Ovary (tissue), 9 donors: ENCODE results near the gene FAM3A. TPM values are rescaled to one million over a fixed set of nuclear protein-coding genes. Genes with fewer than 3 reads are reported as not detected.

Experiments used
- DNase-seq, 5 donors: peaks; one replicate each; pipeline ENCODE4 v3.0.0-alpha.2; 2019 to 2020
- H3K27ac ChIP-seq, 2 donors: fragments of 200-600 bp; one replicate each; pipeline versions ENCODE4 v1.5.1 to v1.8.0; 2019 to 2022
- H3K27me3 ChIP-seq: fragments of 200-600 bp; one replicate; pipeline ENCODE4 v1.8.0; 2022
- H3K36me3 ChIP-seq: fragments of 200-600 bp; sonication (generic); one replicate; pipeline ENCODE4 v1.5.1; 2019
- H3K4me1 ChIP-seq: one replicate; pipeline ENCODE4 v1.8.1; 2013; ENCODE audit warnings: mild to moderate bottlenecking, moderate library complexity; ENCODE audit not compliant: insufficient read depth
- H3K4me3 ChIP-seq: fragments of 200-600 bp; sonication (generic); one replicate; pipeline ENCODE4 v1.5.1; 2017
- H3K9me3 ChIP-seq, 2 donors: fragments of 200-600 bp in 1 of 2; sonication (generic) in 1 of 2; one replicate each; pipeline versions ENCODE4 v1.5.1 to v1.8.1; 2013 to 2019; ENCODE audit warnings: mild to moderate bottlenecking in 1 of 2, moderate library complexity in 1 of 2
- EP300 ChIP-seq: sonication (generic); formaldehyde crosslinking; IDR thresholded peaks from one replicate; pipeline ENCODE4 v1.6.1; 2017; ENCODE audit warnings: antibody characterized with exemption
- POLR2A ChIP-seq: fragments of 450-650 bp; IDR thresholded peaks from one replicate; pipeline ENCODE4 v1.6.1; 2017; ENCODE audit warnings: antibody characterized with exemption, mild to moderate bottlenecking, moderate library complexity
- WGBS, 3 donors: extraction: QIAGEN DNeasy Blood & Tissue Kit in 1 of 3; methylation state at CpG; one replicate each; pipeline versions ENCODE4 v1.1.5 to v1.1.7; 2013 to 2017; 5-methylcytosine and 5-hydroxymethylcytosine counted together
- intact Hi-C, 4 donors: fragments of 100-400 bp; cut with DNase I; formaldehyde crosslinking; loops; one replicate each; pipeline versions ENCODE4 v1.11.0 to v1.15.1; 2022 to 2023
- polyA plus RNA-seq, 2 donors: library from polyadenylated mRNA; stranded (reverse); fragments of 200-250 nt in 1 of 2; fragments of 350-450 nt in 1 of 2; fragmentation: Illumina TruSeq in 1 of 2; extraction: RNeasy Lipid Tissue Mini Kit (QIAGEN cat#74804) in 1 of 2; gene quantifications; one replicate each; pipeline ENCODE4 v1.2.3, GENCODE V29; 2013 to 2014
- total RNA-seq, 7 donors: library from RNA; depleted of rRNA in 2 of 7; stranded (reverse); fragments of >200 nt in 2 of 7; fragmentation: NEBNext Ultra II Directional in 3 of 7; extraction: Animal tissue kit (Norgen Biotek cat#: 25700) in 3 of 7; gene quantifications; one replicate each; pipeline versions ENCODE4 v1.1.0 to v1.2.4, GENCODE V29; 2016 to 2023
- TF ChIP-seq, protein P1 (sequence below), 3 donors: fragments of 450-650 bp in 2 of 3; fragments of 200-600 bp in 1 of 3; IDR thresholded peaks; one replicate each; pipeline versions ENCODE4 v1.5.1 to v1.8.0; 2016 to 2022; ENCODE audit warnings: antibody characterized with exemption in 3 of 3, mild to moderate bottlenecking in 1 of 3
- donor health status: DM: no; HTN: no; CAD: no; lungs with moderate emphysema.
- donor health status: DM: no; HTN: no; CAD: no.
- donor health status: Bipolar disorder and iron deficiency.
- donor health status: DM: yes; HTN: yes; CAD: no.
- donor health status: DM: no; HTN: no; CAD: no.
- donor health status: DM: yes; HTN: yes; CAD: no.

The FAM3A gene
- total and polyA plus RNA-seq, 9 donors = 3.6 to 81.6 (median 62.9) TPM

DNA sequence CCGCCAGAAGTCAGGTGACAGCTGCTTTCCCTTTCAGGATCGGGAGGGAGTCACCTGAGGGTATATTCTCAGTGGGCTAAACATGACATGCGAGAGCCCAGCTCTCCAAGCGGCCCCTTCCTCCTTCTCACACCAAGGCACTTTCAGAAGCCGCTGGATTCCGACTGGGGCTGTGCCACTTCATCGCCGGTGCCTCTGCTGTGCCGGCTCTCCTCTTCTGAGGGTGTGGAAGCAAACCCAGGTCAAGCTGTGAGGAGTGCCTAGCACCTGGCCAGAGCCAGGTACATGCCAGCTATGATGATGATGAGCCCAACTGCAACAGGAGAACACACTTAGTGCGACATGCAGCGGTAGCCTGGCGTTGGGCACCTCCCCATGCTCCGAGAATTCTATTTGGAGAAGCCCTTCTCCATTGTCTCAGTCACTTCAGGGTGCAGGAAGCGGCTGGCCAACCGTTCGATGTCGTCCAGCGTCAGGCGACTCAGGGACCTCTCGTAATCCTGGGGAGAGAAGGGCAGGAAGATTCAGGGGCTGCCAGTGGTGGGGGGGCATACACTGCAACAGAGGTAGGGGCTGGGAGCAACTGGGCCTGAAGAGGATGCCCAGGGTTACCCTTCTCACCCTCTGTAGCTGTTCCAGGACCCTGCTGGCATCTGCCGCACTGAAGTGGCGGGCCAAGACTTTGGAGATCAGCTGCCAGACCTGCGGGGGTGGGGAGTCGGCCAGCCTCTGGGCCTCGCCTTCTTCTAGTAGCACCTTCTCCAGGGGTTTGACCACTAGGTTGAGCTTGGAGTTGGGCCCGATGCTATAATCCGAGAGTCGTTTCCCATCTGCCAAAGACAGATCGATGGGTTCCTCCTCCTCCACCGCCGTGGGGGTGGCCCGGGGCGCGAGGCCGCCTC is 30.6 kb downstream of the FAM3A start:
- peak in 2 of 5 donors; percentile 31 to 56 for DNase-seq
- Histone ChIP-seq H3K9me3 (no peaks in the 10 kb centered on the region), H3K4me3 (peak overlapping the region; percentile 53), H3K36me3 (no peaks in the 10 kb centered on the region), H3K27ac (peak overlapping the region; percentile 52 to 80), H3K4me1 (no peaks in the 10 kb centered on the region), H3K27me3 (no peaks in the 10 kb centered on the region)
- intact Hi-C loops = no loop called here
- TF ChIP-seq, protein P1, sequence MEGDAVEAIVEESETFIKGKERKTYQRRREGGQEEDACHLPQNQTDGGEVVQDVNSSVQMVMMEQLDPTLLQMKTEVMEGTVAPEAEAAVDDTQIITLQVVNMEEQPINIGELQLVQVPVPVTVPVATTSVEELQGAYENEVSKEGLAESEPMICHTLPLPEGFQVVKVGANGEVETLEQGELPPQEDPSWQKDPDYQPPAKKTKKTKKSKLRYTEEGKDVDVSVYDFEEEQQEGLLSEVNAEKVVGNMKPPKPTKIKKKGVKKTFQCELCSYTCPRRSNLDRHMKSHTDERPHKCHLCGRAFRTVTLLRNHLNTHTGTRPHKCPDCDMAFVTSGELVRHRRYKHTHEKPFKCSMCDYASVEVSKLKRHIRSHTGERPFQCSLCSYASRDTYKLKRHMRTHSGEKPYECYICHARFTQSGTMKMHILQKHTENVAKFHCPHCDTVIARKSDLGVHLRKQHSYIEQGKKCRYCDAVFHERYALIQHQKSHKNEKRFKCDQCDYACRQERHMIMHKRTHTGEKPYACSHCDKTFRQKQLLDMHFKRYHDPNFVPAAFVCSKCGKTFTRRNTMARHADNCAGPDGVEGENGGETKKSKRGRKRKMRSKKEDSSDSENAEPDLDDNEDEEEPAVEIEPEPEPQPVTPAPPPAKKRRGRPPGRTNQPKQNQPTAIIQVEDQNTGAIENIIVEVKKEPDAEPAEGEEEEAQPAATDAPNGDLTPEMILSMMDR (IDR thresholded peaks at IDR 0.05) = no peak
- no peak for TF ChIP-seq POLR2A
- TF ChIP-seq EP300 = no peak
- 63 to 66% (median 66%) methylated on average over 32 to 35 of the region's 35 CpGs for WGBS, 3 donors

DNA sequence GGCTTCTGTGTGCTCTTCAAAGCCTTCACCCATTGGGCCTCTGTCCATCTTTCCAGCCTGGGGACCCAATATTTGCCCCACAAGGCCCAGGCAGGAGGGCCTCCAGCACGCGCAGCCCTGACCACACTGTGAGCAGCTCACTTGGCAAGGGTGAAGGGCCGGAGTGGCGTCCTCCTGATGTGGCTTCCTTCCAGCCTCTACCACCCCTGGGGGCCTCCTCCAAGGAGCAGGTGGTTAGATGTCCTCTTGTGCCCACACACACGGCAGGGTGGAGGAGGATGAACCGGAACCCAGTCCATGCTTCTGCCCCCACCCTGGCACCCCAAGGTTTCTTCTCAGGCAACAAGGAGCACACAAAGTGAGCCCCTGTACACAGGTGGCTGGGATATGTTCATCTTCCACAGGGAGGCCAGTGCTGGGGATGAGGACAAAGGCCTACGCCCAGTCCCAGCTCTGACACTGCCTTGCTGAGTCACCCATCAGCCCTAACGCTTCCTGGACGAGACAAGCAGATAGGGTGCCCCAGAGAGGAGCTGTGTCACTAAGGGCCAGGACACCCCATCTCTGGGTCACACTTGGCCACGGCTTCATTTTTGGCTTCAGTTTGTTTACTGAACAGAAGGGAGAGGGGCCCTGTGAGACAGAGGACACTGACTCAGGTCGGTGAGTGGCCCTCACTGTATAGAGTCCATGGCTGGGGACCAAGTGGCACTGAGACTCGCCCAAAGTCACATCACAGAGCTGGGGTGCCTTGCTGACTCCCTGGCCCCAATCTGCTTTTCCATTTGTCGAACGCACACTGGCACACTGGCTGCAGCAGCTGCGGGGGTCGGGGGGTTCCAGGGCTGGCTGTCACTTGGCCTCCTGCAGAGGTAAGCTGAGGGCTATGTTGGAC is 31.5 kb downstream of the FAM3A start:
- no peaks in the 10 kb centered on the region for H3K9me3 ChIP-seq
- H3K4me1 ChIP-seq = no peaks in the 10 kb centered on the region
- H3K27me3 ChIP-seq = no peaks in the 10 kb centered on the region
- DNase-seq = peak in 1 of 5 donors; percentile 23
- no peak overlapping the region for H3K27ac ChIP-seq
- intact Hi-C loops = no loop called here
- TF ChIP-seq, protein P1 (IDR thresholded peaks at IDR 0.05) = no peak
- TF ChIP-seq POLR2A (no peak), EP300 (no peak)
- H3K36me3 ChIP-seq = no peaks in the 10 kb centered on the region
- 85 to 86% (median 86%) methylated on average over 16 of the region's 16 CpGs for WGBS, 3 donors
- no peak overlapping the region for H3K4me3 ChIP-seq

DNA sequence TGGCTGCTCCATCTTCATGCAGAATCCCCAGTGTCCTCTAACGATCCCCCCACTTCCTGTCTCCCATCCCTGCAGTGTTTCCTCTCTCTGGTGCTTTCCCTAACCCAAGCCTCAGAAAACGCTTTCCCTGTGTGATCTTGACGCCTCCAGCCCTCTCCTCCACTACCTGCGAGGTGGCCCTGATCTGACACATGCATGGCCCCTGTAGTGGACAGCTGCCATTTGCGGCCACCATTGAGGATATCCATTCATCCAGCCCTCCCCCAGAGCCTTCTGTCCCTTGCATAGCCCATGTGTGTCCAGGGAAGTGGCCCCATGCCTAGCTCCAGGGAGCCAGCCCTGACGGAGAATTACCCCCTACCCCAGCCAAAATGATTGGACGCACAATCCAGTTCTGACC is 32.7 kb downstream of the FAM3A start:
- WGBS, 3 donors = 78 to 79% (median 79%) methylated on average over 7 of the region's 7 CpGs
- Histone ChIP-seq H3K27ac (no peak overlapping the region), H3K4me3 (no peak overlapping the region), H3K9me3 (no peaks in the 10 kb centered on the region), H3K27me3 (no peaks in the 10 kb centered on the region), H3K4me1 (no peaks in the 10 kb centered on the region), H3K36me3 (no peaks in the 10 kb centered on the region)
- no peak for DNase-seq
- intact Hi-C loops = no loop called here
- TF ChIP-seq EP300 (no peak), POLR2A (no peak)
- TF ChIP-seq, protein P1 (IDR thresholded peaks at IDR 0.05) = no peak

DNA sequence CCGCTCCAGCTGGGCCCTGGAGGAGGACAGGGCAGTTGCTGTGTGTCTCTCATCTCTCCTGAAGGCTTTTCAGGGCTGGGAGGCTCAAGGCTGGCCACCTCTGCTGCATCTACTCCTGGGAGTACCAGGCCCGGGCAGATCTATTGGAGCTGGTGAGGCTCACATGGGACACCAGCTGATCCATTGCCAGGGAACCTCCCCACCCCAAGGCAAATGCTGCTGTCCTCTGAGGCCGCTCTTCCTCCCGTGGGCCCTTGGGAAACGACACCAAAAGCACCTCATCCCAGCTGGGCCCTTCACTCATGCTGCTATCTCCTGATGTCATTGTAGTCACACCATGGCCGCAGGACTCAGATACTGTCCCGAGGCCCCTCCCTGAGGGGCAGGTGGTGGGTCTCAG is 33.2 kb downstream of the FAM3A start:
- TF ChIP-seq, protein P1 (IDR thresholded peaks at IDR 0.05) = no peak
- H3K27me3 ChIP-seq = no peaks in the 10 kb centered on the region
- 75 to 82% (median 76%) methylated on average over 7 of the region's 7 CpGs for WGBS, 3 donors
- no peaks in the 10 kb centered on the region for H3K9me3 ChIP-seq
- H3K4me3 ChIP-seq = no peak overlapping the region
- intact Hi-C loops = no loop called here
- peaks cover 3% of the 10 kb centered on the region for H3K4me1 ChIP-seq
- DNase-seq = no peak
- no peak overlapping the region for H3K27ac ChIP-seq
- H3K36me3 ChIP-seq = no peaks in the 10 kb centered on the region
